Panc1 (cell line): ENCODE data around the gene TTC34. TPM values are rescaled to one million over a fixed set of nuclear protein-coding genes. Genes with fewer than 3 reads are reported as not detected.

Source experiments
- ATAC-seq: fragments of 200-7000 bp; cut with Tn5 transposase; 2 replicates; pipeline ENCODE4 v1.9.1; 2020; ENCODE audit warnings: mild to moderate bottlenecking, moderate library complexity
- BruUV-seq: library from RNA; stranded (reverse); fragments of 400-500 nt; replicated peaks from 2 replicates; lab custom pipeline; 2021; lab: Mats Ljungman, UMichigan
- CTCF ChIA-PET: fragments of 300-600 bp; sonication (Branson Sonifier 250); formaldehyde crosslinking; loops from one replicate; lab custom pipeline; 2022; ENCODE audit warnings: antibody characterized with exemption; lab: Charles Lee
- POLR2A ChIA-PET: fragments of 300-600 bp; sonication (Branson Sonifier 250); formaldehyde crosslinking; loops from one replicate; lab custom pipeline; 2022; ENCODE audit warnings: antibody characterized with exemption; lab: Charles Lee
- DNase-seq: peaks from one replicate; pipeline ENCODE4 v3.0.0-alpha.2; 2010; ENCODE audit warnings: low read depth, low spot score
- H3K27ac ChIP-seq: 2 replicates; pipeline ENCODE4 v1.5.1; 2011; ENCODE audit warnings: mild to moderate bottlenecking, low read length, inconsistent platforms
- H3K27me3 ChIP-seq: fragments of 200-500 bp; sonication (Bioruptor generic); 2 replicates; pipeline ENCODE4 v1.6.0; 2014; ENCODE audit warnings: low read length, inconsistent platforms; ENCODE audit not compliant: control insufficient read depth, insufficient read depth
- H3K36me3 ChIP-seq: fragments of 200-500 bp; sonication (Bioruptor generic); 2 replicates; pipeline ENCODE4 v1.5.1; 2014; ENCODE audit warnings: inconsistent platforms, mild to moderate bottlenecking, low read length, moderate library complexity; ENCODE audit not compliant: control insufficient read depth, insufficient read depth
- H3K4me1 ChIP-seq: 2 replicates; pipeline ENCODE4 v1.5.1; 2011; ENCODE audit warnings: inconsistent platforms, mild to moderate bottlenecking, low read length, moderate library complexity; ENCODE audit not compliant: control insufficient read depth, insufficient read depth
- H3K4me3 ChIP-seq, 2 experiments: 2 replicates each; pipeline ENCODE4 v1.5.1; 2011 to 2012; ENCODE audit warnings: low read depth in 2 of 2, low read length in 2 of 2, mild to moderate bottlenecking in 2 of 2, inconsistent platforms in 1 of 2, moderate library complexity in 1 of 2
- H3K9me3 ChIP-seq: fragments of 200-500 bp; sonication (Bioruptor generic); 2 replicates; pipeline ENCODE4 v1.5.1; 2014; ENCODE audit warnings: low read depth, mild to moderate bottlenecking, inconsistent platforms, low read length, moderate library complexity; ENCODE audit not compliant: control insufficient read depth, insufficient read depth
- POLR2AphosphoS5 ChIP-seq: IDR thresholded peaks from 2 replicates; pipeline ENCODE4 v1.6.1; 2012; ENCODE audit warnings: mild to moderate bottlenecking, low read depth, low read length, moderate library complexity
- SIN3A ChIP-seq: IDR thresholded peaks from 2 replicates; pipeline ENCODE4 v1.6.1; 2012; ENCODE audit warnings: low read depth, mild to moderate bottlenecking, low read length, moderate library complexity, borderline replicate concordance; ENCODE audit not compliant: insufficient read depth
- TCF7L2 ChIP-seq: IDR thresholded peaks from 2 replicates; pipeline ENCODE4 v1.6.1; 2011; ENCODE audit warnings: mild to moderate bottlenecking, low read depth, low read length, inconsistent platforms
- in situ Hi-C: cut with HindIII; loops from 2 replicates; pipeline ENCODE4 v1.10.0; 2016; ENCODE audit warnings: low sequenced_read_pairs, low pct_unique_long_range_greater_than_20kb
- intact Hi-C: fragments of 100-400 bp; cut with micrococcal nuclease; formaldehyde crosslinking; loops from one replicate; pipeline ENCODE4 v1.10.0; 2022; ENCODE audit not compliant: unreplicated experiment
- total RNA-seq: library from RNA; stranded (reverse); gene quantifications from one replicate; pipeline ENCODE4 v1.2.1, GENCODE V29; 2021; ENCODE audit not compliant: unreplicated experiment
- TF ChIP-seq, protein P1 (sequence below), 2 experiments: IDR thresholded peaks; 2 replicates each; pipeline ENCODE4 v1.6.1; 2011 to 2012; ENCODE audit warnings: low read depth in 2 of 2, control low read depth in 1 of 2, low read length in 1 of 2, mild to moderate bottlenecking in 1 of 2, moderate library complexity in 1 of 2; ENCODE audit not compliant: insufficient read depth in 1 of 2
- TF ChIP-seq, protein P2 (sequence below): fragments of 450-650 bp; IDR thresholded peaks from 2 replicates; pipeline ENCODE4 v1.5.1; 2017; ENCODE audit warnings: mild to moderate bottlenecking

The TTC34 gene
- total RNA-seq, 1 experiment from 2014 or later, result 1.5 TPM

DNA sequence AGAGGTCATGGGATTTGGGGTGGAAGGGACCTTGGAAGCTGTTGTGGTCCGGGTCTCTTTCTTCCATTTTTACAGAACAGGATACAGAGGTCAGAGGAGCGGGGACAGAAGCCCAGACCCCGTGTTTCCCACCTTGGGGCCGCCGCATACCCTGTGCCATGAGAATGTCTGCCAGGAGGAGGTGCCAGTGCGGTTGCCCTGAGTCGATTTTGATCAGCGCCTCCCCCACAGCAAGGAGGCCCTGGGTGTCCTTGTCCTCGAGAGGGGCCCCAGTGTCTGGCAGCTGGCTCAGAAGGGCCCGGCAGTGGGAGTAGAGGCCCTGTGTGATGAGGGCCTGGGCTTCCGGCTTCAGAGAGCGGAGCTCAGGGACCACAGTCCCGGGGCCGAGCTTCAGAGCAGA, 156.3 kb downstream of the TTC34 start:
- H3K27me3 ChIP-seq, result no peaks in the 10 kb centered on the region
- H3K9me3 ChIP-seq, result peaks cover 3% of the 10 kb centered on the region; the same call in 1 of the 2 replicates
- no peaks in the 10 kb centered on the region for H3K36me3 ChIP-seq
- CTCF ChIA-PET, result no interaction called here
- peaks cover 6% of the 10 kb centered on the region; the same call in 1 of the 2 replicates for H3K4me1 ChIP-seq
- no peak for ATAC-seq
- no peak for DNase-seq
- TF ChIP-seq SIN3A (no peak), POLR2AphosphoS5 (no peak), TCF7L2 (no peak)
- TF ChIP-seq, protein P1, sequence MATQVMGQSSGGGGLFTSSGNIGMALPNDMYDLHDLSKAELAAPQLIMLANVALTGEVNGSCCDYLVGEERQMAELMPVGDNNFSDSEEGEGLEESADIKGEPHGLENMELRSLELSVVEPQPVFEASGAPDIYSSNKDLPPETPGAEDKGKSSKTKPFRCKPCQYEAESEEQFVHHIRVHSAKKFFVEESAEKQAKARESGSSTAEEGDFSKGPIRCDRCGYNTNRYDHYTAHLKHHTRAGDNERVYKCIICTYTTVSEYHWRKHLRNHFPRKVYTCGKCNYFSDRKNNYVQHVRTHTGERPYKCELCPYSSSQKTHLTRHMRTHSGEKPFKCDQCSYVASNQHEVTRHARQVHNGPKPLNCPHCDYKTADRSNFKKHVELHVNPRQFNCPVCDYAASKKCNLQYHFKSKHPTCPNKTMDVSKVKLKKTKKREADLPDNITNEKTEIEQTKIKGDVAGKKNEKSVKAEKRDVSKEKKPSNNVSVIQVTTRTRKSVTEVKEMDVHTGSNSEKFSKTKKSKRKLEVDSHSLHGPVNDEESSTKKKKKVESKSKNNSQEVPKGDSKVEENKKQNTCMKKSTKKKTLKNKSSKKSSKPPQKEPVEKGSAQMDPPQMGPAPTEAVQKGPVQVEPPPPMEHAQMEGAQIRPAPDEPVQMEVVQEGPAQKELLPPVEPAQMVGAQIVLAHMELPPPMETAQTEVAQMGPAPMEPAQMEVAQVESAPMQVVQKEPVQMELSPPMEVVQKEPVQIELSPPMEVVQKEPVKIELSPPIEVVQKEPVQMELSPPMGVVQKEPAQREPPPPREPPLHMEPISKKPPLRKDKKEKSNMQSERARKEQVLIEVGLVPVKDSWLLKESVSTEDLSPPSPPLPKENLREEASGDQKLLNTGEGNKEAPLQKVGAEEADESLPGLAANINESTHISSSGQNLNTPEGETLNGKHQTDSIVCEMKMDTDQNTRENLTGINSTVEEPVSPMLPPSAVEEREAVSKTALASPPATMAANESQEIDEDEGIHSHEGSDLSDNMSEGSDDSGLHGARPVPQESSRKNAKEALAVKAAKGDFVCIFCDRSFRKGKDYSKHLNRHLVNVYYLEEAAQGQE (IDR thresholded peaks at IDR 0.05; ENCODE audit: insufficient read depth in 1 of 2, low read depth in 2 of 2, low read length in 1 of 2), result no peak
- TF ChIP-seq, protein P2, sequence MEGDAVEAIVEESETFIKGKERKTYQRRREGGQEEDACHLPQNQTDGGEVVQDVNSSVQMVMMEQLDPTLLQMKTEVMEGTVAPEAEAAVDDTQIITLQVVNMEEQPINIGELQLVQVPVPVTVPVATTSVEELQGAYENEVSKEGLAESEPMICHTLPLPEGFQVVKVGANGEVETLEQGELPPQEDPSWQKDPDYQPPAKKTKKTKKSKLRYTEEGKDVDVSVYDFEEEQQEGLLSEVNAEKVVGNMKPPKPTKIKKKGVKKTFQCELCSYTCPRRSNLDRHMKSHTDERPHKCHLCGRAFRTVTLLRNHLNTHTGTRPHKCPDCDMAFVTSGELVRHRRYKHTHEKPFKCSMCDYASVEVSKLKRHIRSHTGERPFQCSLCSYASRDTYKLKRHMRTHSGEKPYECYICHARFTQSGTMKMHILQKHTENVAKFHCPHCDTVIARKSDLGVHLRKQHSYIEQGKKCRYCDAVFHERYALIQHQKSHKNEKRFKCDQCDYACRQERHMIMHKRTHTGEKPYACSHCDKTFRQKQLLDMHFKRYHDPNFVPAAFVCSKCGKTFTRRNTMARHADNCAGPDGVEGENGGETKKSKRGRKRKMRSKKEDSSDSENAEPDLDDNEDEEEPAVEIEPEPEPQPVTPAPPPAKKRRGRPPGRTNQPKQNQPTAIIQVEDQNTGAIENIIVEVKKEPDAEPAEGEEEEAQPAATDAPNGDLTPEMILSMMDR, result no peak
- in situ Hi-C loops, result no loop called here
- POLR2A ChIA-PET, result no interaction called here
- BruUV-seq, result no TSS peak
- intact Hi-C loops, result no loop called here
- H3K4me3 ChIP-seq, result no peak overlapping the region
- H3K27ac ChIP-seq, result no peak overlapping the region

DNA sequence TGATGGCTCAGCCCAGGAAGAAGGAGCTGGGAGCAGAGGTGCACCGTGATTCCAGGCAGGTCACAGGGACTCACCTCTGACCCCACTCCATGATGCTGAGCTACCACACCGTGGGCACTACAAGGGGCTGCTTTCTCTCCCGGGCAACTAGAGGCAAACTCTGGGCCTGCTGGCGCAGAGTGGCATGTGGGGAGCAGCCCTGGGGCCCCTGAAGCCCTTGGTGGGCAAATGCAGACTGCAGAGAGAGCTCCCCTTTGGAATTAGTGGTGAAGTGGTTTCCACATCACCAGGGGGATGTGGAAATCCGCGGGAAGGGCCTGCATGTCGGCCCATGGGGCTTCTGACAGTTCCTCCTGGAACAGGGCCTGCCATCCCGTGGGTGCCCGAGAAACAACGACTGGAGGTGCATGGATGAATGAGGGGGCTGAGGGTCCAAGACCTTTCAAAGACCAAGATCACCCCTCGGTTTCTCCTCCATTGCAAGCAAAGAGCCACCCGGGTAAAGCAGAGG, 156.8 kb downstream of the TTC34 start:
- Histone ChIP-seq H3K27me3 (no peaks in the 10 kb centered on the region), H3K36me3 (no peaks in the 10 kb centered on the region), H3K27ac (no peak overlapping the region), H3K4me1 (peaks cover 6% of the 10 kb centered on the region; the same call in 1 of the 2 replicates), H3K9me3 (peaks cover 3% of the 10 kb centered on the region; the same call in 1 of the 2 replicates), H3K4me3 (no peak overlapping the region)
- in situ Hi-C loops (no loop called here), intact Hi-C loops (no loop called here)
- no TSS peak for BruUV-seq
- ATAC-seq, result no peak
- no peak for DNase-seq
- ChIA-PET CTCF (no interaction called here), POLR2A (no interaction called here)
- TF ChIP-seq POLR2AphosphoS5 (no peak), TCF7L2 (no peak), SIN3A (no peak)
- TF ChIP-seq, protein P2, result no peak
- TF ChIP-seq, protein P1 (IDR thresholded peaks at IDR 0.05; ENCODE audit: insufficient read depth in 1 of 2, low read depth in 2 of 2, low read length in 1 of 2), result no peak
